Upper lobe of right lung (tissue), 1 donor: ENCODE data around the gene CISD3. TPM values are rescaled to one million over a fixed set of nuclear protein-coding genes. Genes with fewer than 3 reads are reported as not detected.

ENCODE experiments used
- ATAC-seq: fragments of 200-7000 bp; cut with Tn5 transposase; one replicate; pipeline ENCODE4 v1.9.1; 2020; ENCODE audit warnings: mild to moderate bottlenecking, moderate library complexity
- DNase-seq: peaks from one replicate; pipeline ENCODE4 v3.0.0-alpha.2; 2020
- H3K27ac ChIP-seq: fragments of 200-600 bp; one replicate; pipeline ENCODE4 v1.8.0; 2022
- H3K27me3 ChIP-seq: fragments of 200-600 bp; one replicate; pipeline ENCODE4 v1.8.0; 2022; ENCODE audit warnings: mild to moderate bottlenecking
- H3K36me3 ChIP-seq: fragments of 200-600 bp; one replicate; pipeline ENCODE4 v1.8.0; 2022
- H3K4me1 ChIP-seq: fragments of 200-600 bp; one replicate; pipeline ENCODE4 v1.8.0; 2022
- H3K4me3 ChIP-seq: fragments of 200-600 bp; one replicate; pipeline ENCODE4 v1.8.0; 2022; ENCODE audit warnings: mild to moderate bottlenecking
- H3K9me3 ChIP-seq: fragments of 200-600 bp; one replicate; pipeline ENCODE4 v1.8.0; 2022
- CTCF ChIP-seq: fragments of 200-600 bp; IDR thresholded peaks from one replicate; pipeline ENCODE4 v1.8.0; 2022; ENCODE audit warnings: antibody characterized with exemption
- intact Hi-C: fragments of 100-400 bp; cut with DNase I; formaldehyde crosslinking; loops from one replicate; pipeline ENCODE4 v1.11.0; 2022
- total RNA-seq: library from RNA; stranded (reverse); fragmentation: NEBNext Ultra II Directional; extraction: Animal tissue kit (Norgen Biotek cat#: 25700); gene quantifications from one replicate; pipeline ENCODE4 v1.2.1, GENCODE V29; 2021
- donor health status: DM: no; HTN: yes; CAD: no; lungs with severe emphysema.

The CISD3 gene
- total RNA-seq, 1 donor from 2014 or later: 29.7 TPM

- Histone ChIP-seq H3K9me3 (no peaks in the 10 kb centered on the region), H3K27me3 (no peaks in the 10 kb centered on the region), H3K4me1 (peaks cover 42% of the 10 kb centered on the region), H3K36me3 (peaks cover 19% of the 10 kb centered on the region), H3K4me3 (no peak overlapping the region), H3K27ac (peak overlapping the region; percentile 85)
- intact Hi-C loops: no loop called here
- peak; percentile 2 for ATAC-seq
- no peak for DNase-seq
- TF ChIP-seq CTCF: no peak
Observed at GRCh38 chr17:38728290-38728831, 1.8 kb upstream of the CISD3 start.

- Histone ChIP-seq H3K4me3 (peak overlapping the region; percentile 57), H3K4me1 (peaks cover 42% of the 10 kb centered on the region), H3K27ac (peak overlapping the region; percentile 85), H3K27me3 (no peaks in the 10 kb centered on the region), H3K9me3 (no peaks in the 10 kb centered on the region), H3K36me3 (peaks cover 23% of the 10 kb centered on the region)
- no peak for ATAC-seq
- DNase-seq: no peak
- intact Hi-C loops: no loop called here
- no peak for TF ChIP-seq CTCF
Observed at GRCh38 chr17:38729368-38729885, 714 bp upstream of the CISD3 start.

- DNase-seq (peak; percentile 92), ATAC-seq (peak; percentile 62)
- H3K4me3 ChIP-seq: peak overlapping the region; percentile 73
- peaks cover 21% of the 10 kb centered on the region for H3K36me3 ChIP-seq
- peak overlapping the region; percentile 82 for H3K27ac ChIP-seq
- no peak for TF ChIP-seq CTCF
- no peaks in the 10 kb centered on the region for H3K27me3 ChIP-seq
- intact Hi-C loops: loop anchor here (5.0 kb wide), 1 partner anchor 53 kb away; no protein-coding TSS in a partner anchor
- H3K4me1 ChIP-seq: peaks cover 42% of the 10 kb centered on the region
- no peaks in the 10 kb centered on the region for H3K9me3 ChIP-seq
Observed at GRCh38 chr17:38730526-38731379, 612 bp downstream of the CISD3 start.

GRCh38 chr17:38731526-38732294, 1.6 kb downstream of the CISD3 start:
- DNase-seq: no peak
- no peak for ATAC-seq
- intact Hi-C loops: loop anchor here (5.0 kb wide), 1 partner anchor 54 kb away; no protein-coding TSS in a partner anchor

More at GRCh38 chr17:38731526-38732294, 1.6 kb downstream of the CISD3 start:
- peaks cover 30% of the 10 kb centered on the region for H3K36me3 ChIP-seq
- TF ChIP-seq CTCF: no peak
- H3K27ac ChIP-seq: peak overlapping the region; percentile 82
- H3K27me3 ChIP-seq: no peaks in the 10 kb centered on the region
- peaks cover 42% of the 10 kb centered on the region for H3K4me1 ChIP-seq
- H3K9me3 ChIP-seq: no peaks in the 10 kb centered on the region
- peak overlapping the region; percentile 73 for H3K4me3 ChIP-seq
